ENCODE data around the gene MLXIP.
"Not testable (repeated sequence)": the region's sequence is repeated elsewhere in the genome, so short reads cannot be mapped to it uniquely, and the experiment has no call there.

The MLXIP gene

DNA sequence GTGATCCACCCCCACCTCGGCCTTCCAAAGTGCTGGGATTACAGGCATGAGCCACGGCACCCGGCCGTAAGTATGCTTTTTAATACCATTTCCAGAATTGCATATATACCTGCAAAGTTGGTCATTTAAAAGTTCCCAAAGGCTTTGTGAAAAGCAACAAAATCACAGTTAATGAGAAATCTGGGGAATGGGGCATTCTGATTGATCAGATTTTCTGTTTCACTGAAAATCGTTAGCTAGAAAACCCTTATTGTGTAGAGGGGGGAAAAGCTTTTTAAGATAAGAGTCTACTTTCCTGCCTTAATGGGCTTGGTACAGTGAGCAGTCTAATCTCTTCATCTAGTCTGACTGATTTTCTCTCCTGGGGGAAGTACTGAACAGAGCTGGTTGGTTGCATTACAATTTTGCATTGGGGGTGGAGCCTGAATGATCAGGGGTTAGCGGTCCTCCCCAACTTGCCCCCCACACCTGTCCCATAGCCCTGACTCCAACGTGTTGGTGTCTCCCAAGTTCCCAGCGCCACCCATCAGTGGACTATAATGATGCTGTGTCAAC is 71.6 kb downstream of the MLXIP start:
- DNase-seq: no peak

DNA sequence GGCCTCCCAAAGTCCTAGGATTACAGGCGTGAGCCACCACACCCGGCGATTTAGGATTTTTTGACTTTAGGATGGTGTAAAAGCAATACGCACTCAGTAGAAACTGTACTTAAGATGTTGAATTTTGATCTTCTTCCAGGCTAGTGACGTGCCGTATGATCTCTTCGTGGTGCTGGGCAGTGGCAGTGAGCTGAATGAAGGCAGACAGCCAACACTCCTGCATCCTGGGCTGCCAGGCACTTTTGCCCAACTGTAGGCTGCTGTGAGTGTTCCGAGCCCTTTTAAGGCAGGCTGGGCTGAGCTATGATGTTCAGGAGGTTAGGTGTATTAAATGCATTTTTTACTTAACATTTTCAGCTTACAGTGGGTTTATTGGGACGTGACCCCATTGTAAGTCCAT is 74.2 kb downstream of the MLXIP start:
- no peak for DNase-seq

DNA sequence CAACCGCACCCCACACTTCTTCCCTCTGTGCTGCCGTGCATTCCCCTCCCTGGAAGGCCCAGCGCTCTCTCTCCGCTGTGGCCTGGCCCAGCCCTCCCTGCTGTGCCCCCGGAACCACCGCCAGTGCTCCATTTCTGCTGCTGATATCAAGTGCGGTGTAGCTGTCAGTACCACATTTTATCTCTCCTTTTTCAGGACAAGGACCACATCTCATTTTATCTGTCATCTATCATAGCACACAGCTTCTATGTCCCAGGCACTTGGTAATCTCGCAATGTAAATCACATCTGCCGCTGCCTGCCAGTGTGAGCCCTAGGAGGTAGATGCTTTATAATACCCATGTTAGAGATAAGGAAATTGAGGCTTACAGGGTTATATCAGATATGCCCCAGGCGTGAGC is 77.1 kb downstream of the MLXIP start:
- no peak for DNase-seq

DNA sequence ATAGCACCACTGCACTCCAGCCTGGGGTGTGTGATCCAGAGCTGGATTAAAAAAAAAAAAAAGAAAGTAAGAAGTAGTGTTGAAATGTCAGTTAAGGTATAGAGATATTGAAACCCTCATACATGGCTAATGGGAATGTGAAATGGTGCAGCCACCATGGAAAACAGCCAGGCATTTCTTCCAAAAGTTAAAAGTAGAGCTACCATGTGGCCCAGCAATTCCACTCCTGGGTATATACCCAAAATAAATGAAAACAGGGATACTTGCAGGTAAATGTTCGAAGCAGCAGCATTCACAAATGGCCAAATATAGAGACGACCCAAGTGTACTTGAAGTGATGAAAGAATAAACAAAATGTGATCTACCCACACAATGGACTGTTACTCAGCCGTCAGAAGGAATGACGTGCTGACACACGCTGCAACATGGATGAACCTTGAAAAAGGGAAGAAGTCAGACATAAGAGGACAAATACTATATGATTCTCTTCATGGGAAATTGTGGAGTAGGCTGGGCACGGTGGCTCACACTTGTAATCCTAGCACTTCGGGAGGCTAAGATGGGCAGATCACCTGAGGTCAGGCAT is 80.2 kb downstream of the MLXIP start:
- DNase-seq: no peak

DNA sequence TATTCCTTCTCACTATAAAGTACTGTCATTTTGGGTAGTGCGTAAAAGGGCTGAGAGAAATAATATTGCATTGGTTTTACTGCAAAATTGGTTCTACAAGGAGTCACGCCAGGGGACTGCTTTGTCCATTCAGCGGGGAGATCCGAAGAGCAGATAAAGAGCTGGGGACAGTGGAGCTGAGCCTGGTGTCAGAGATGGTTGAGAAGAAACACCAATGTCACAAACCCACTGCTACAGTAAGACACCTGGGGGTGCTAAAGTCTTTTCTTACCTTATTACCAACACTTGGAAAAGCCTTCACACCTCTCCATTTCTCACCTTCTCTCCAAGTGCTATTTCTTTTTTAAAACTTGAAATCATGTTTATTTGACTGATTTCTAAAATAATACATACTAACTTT is 81.3 kb downstream of the MLXIP start:
- DNase-seq: no peak

DNA sequence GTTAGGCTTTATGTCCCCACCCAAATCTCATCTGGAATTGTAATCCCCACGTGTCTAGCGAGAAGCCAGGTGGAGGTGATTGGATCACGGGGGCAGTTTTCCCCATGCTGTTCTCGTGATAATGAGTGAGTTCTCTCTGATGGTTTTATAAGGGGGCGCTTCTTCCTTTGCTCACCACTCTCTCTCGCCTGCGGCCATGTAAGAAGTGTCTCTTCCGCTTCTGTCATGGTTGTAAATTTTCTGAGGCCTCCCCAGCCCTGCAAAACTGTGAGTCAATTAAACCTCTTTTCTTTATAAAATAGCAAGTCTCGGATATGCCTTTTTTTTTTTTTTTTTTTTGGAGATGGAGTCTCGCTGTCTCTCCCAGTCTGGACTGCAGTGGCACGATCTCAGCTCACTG is 82.2 kb downstream of the MLXIP start:
- DNase-seq: no peak

GRCh38 chr12:122161682-122162081 is 83.1 kb downstream of the MLXIP start:
- DNase-seq: no peak

DNA sequence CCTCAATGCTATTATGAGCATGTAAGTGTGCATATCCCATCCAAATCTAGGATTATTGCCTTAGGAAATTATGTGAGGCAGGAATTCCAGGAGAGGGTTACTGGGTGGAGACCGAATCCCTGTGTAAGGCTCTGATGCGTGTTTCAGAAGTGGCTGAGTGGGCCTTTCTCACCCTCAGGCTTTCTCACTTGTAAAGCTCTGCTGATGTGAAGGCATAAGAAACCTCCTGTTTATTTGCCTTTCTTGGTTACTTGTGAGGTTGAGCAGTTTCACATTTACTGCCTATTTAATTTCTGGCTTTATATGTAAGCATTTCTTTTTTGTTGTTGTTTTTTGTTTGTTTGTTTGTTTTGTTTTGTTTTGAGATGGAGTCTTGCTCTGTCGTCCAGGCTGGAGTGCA is 84.4 kb downstream of the MLXIP start:
- DNase-seq: no peak

GRCh38 chr12:122166422-122167349 is 88.1 kb downstream of the MLXIP start:
- peak; percentile 80 for DNase-seq

DNA sequence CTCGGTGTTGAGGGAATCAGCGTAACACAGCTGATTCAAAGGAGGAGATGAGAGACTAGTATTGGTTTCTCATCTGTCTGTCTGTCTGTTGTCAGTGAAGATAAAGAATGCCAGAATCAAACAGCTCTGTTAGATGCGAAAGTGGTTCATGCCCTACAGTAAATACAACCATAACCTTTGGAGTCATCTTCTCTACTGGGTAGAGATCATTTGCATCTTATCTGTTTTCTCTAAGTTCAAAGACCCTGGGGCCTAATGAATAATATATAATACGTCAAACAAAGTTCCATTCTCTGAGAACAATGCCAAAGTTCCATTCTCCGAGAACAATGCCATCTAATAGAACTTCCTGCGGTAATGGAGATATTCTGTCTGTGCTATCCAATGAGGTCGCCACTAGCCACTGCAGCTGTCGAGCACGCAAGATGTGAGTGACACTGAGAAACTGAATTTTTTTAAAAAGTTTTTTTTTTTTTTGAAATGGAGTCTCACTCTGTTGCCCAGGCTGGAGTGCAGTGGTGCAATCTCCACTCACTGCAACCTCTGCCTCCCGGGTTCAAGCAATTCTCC is 88.9 kb downstream of the MLXIP start:
- no peak for DNase-seq

DNA sequence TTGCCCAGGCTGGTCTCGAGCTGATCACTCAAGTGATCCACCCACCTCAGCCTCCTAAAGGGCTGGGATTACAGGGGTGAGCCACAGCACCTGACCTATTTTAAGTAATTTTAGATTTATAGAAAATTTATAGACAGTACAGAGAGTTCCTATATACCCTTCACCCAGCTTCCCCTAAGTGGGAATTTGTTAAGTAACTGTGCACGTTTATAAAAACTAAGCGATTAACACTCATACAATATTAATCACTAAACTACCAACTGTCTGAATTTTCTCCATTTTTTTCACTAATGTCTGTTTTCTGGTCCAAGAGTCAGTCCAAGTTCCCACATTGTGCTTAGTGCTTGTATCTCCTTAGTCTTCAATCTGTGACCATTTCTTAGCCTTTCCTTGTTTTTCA is 89.9 kb downstream of the MLXIP start:
- no peak for DNase-seq

GRCh38 chr12:122171399-122171798 is 92.8 kb downstream of the MLXIP start:
- no peak for DNase-seq

DNA sequence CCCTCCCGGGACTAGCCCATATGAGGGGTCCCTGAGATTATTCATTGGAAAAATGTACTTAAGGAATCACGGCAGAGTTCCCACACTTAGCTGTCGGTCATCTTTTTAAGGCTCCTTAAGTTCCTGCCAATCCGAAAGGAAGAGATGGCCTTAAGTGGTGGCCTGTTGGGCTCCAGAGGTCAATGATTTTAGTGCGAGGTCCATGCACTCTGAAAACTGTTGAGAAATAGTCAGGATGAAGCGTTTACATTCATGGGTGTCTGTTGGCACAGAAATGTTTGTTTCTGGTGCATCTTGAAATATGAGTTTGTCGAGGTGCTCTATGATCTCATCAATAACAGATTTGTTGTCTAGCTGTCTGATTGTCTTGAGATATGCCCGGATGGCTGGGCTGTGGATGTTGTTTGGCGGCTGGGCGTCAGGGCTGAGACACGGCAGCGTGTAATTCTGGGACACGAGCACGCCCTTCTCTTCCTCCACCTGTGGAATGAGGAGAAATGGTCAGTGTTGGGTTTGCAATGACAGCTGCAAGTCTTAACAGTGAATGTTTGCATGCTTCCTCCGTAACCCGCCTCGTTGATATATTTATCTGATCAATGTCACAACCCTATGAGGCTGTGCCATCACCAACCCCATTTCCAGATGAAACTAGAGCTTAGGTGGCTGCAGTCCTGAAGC is 93.8 kb downstream of the MLXIP start:
- DNase-seq: no peak

DNA sequence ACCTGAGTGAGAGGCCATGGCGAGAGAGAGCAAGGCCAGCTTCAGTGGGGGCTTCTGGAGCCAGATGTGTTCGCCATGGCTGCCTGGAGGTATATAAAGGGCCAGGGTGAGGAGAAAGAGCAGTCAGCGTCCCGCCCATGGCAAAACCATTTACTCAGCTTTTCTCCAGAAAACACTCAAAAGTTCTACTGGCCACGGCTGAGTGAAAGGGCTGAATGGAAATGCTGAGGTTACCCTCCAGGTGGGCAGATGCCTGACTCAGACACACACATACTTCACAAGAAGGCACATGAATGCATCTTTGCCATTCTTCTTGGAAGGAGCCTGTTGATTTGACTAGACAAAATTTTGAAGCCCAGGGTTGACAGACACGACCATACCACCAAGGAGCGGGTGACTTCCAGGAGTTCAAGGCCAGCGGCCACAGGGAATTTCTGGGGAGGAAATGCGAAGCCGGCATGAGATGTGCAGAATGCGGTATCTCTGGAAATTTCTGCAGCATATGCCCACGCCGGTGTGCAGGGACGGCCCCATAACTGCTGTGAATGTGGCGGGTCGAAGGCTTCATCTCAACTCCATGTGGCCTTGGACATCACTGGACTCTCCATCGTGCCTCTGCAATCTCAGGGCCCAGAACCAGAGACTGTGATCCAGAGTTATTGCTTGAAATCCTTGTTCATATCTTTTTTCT is 95.7 kb downstream of the MLXIP start, which contains the start of gene IL31:
TSS of gene IL31 (minus strand) at position 67 of the 691 bp plus-strand sequence. CDS start at position 18, 49 bp downstream.
- DNase-seq: no peak

DNA sequence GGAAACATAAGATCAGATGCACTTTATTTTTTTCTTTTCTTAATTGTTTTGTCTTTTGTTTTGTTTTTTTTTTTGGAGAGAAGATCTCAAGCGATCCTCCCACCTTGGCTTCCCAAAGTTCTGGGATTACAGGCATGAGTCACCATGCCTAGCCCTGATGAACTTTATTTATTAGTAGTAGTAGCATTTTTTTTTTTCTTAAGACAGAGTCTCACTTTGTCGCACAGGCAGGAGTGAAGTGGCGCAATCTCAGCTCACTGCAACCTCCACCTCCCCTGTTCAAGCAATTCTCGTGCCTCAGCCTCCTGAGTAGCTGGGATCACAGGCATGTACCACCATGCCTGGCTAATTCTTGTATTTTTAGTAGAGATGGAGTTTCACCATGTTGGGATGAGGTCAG is 97.9 kb downstream of the MLXIP start:
- not testable (repeated sequence) for DNase-seq

DNA sequence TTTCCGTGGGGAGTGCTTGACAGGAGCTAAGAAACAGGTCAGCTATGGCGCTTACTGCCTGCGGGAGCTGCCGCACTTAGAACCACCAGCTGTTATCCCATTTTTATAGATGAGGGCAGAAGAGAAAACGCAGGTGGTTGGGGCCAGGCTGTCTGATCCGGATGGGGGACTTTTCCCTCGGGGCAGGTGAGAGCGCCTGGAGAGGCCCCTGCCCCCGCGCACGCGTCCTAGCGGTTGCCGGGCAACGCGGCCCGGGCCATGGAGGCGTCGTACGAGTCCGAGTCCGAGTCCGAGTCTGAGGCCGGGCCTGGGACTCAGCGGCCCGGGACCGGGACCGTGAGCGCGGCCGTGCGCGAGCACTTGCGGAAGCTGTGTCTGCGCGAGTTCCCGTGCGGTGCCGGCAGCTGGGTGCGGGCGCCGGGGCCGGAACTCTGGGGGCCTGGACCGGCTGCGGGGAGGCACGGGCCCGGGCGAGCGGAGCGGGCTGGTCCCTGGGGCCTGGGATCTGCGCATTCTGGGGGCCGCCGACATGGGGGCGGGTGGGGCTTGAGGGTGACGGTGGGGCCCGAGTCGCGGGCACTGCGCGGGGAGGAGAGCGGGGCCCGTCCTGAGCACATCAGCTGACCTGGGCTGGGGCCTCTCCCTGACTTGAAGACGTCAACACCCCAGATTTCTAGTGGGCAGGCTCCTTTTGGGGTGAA is 104.5 kb downstream of the MLXIP start, which contains the start of gene LRRC43:
TSS of gene LRRC43 (plus strand) at position 237 of the 701 bp plus-strand sequence. CDS start at position 259, 22 bp downstream.
- DNase-seq: peak; percentile 67

DNA sequence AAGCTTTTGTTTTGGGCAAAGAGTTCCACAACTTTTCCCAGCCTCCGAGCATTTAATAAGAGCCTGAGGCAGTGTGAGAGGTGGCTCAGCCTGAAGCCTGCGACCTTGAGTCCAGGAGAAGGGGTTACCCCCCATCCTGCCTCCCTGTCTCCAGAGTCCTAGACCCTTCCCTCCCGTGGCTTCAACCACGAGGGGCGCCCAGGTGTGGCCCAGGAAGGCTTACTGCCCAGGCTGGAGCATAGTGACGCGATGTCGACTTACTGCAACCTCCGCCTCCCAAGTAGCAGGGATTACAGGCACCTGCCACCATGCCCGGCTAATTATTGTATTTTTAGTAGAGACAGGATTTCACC is 105.0 kb downstream of the MLXIP start:
- no peak for DNase-seq

DNA sequence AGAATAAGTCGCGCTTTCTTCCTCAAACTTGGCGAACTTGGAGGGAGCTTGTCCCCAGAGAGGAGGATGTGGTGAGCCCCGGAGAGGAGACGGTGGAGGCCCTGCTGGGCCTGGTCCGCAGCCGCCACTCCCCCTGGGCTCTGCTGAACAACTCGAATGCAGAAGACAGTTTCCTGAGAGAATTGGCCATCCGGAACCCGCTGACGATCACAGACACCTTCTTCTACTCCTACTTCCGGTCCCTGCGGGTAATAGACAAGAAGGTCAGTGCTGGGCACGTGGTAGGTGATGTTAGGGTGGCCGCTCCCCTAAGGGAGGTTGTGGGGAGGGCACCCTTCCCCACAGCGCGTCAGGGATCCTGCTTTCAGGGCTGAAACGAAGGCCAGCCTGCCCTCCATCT is 106.0 kb downstream of the MLXIP start:
- no peak for DNase-seq

- DNase-seq: no peak
These were observed 106.5 kb downstream of the MLXIP start for GRCh38 chr12:122185079-122185478.

GRCh38 chr12:122185494-122186082 is 107.0 kb downstream of the MLXIP start:
- DNase-seq: no peak

- no peak for DNase-seq
These were observed 108.9 kb downstream of the MLXIP start for GRCh38 chr12:122187466-122187865.
